Liver (tissue), 3 donors: ENCODE results near the gene ABHD14A.

Source experiments
- CTCF ChIP-seq: fragments of 150-350 bp; IDR thresholded peaks from 2 replicates; pipeline ENCODE4 v1.5.1; 2017; ENCODE audit warnings: improper control_type of control experiment, low read depth, low read length; ENCODE audit not compliant: missing input control
- HNF4A ChIP-seq, 2 donors: conservative IDR thresholded peaks; 2 replicates each; pipeline ENCODE4 v1.6.1; 2016; ENCODE audit warnings: antibody characterized with exemption in 2 of 2, mild to moderate bottlenecking in 2 of 2
- MAX ChIP-seq: IDR thresholded peaks from 2 replicates; pipeline ENCODE4 v1.6.1; 2016; ENCODE audit warnings: antibody characterized with exemption
- NR2F2 ChIP-seq: IDR thresholded peaks from 2 replicates; pipeline ENCODE4 v1.6.1; 2016; ENCODE audit warnings: antibody characterized with exemption
- SP1 ChIP-seq: IDR thresholded peaks from 2 replicates; pipeline ENCODE4 v1.6.1; 2018; ENCODE audit warnings: antibody characterized with exemption, mild to moderate bottlenecking
- donor health status: healthy.
- donor health status: healthy.

GRCh38 chr3:51942603-51943450, 32.0 kb upstream of the ABHD14A start:
- no peak for TF ChIP-seq CTCF
- no peak for TF ChIP-seq MAX
- peak; percentile 61 to 75 for TF ChIP-seq HNF4A (conservative IDR thresholded peaks at IDR 0.05)
- TF ChIP-seq SP1: peak; percentile 68
- TF ChIP-seq NR2F2: peak; percentile 62
